HG02870 (cell line): ENCODE data around the gene LOXL3.

Experiments used
- ATAC-seq: cut with Tn5 transposase; IDR thresholded peaks from one replicate; pipeline ENCODE4 v1.9.1; 2021; ENCODE audit warnings: mild to moderate bottlenecking, moderate library complexity; ENCODE audit not compliant: unreplicated experiment

Gene LOXL3

GRCh38 chr2:74552914-74553811, 579 bp downstream of the LOXL3 start:
- ATAC-seq, result peak; percentile 13

DNA sequence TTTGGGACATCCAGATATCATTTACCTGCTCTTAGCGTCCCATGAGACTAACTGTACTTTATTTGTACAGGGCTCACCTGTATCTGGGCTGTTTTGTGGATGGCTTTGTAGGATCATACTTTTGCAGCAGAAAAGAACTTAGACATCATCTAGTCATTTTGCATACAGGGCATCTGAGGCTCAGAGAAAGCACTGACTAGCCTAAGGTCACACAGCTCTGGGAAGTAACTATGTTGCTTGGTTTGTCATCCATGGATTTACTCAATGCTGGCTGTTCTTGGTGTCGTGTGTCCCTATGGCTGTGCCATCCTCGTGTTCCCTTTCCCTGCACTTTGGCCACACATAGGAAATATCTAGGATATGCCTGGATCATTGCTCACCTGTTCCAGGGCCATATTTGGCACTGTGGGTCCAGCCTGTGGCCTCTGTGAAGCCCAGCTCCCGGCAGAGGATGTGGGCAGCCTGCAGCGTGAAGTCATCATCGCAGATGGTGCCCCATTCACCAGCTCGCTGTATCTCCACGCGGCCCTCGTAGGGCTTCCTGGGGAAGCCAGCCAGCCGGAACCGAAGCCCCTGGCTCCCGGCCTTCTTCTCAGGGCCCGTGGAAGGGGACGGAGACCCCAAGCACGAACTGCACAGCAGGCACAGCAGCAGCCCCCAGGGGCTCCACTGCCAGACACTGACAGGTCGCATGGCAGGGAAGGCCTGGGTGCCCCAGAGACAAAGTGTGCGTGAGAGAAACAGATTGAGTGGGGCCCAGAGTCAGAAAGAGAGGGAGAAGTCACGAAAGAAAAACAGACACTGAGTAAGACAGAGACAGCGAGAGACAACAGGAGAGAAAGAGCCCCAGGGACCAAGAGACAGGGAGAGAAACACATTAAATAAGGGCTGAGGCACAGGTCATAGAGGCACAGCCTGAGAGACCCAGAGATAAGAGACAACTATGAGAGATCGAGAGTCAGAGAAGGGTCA, 1.5 kb downstream of the LOXL3 start:
- peak; percentile 26 for ATAC-seq

GRCh38 chr2:74551530-74551929, 2.2 kb downstream of the LOXL3 start:
- no peak for ATAC-seq

DNA sequence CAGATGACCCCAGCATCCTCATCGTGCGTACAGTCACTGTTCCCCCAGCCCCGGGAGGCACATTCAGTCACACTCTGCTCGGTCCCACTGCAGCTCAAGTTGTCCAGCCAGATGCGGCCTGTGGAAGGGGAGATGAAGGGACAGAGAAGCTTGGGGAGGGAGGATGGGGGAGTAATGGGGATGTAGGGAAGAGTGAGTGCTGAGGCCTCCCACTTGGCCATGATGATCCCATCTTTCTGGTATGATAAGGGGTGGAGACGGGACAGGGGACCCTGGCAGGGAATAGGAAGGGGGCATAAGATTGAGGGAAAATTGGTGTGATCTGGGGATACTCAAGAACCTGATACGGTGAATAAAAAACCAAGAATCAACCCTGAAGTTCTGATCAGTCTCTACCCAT, 3.5 kb downstream of the LOXL3 start:
- ATAC-seq, result no peak

GRCh38 chr2:74548900-74549826, 4.6 kb downstream of the LOXL3 start:
- no peak for ATAC-seq

DNA sequence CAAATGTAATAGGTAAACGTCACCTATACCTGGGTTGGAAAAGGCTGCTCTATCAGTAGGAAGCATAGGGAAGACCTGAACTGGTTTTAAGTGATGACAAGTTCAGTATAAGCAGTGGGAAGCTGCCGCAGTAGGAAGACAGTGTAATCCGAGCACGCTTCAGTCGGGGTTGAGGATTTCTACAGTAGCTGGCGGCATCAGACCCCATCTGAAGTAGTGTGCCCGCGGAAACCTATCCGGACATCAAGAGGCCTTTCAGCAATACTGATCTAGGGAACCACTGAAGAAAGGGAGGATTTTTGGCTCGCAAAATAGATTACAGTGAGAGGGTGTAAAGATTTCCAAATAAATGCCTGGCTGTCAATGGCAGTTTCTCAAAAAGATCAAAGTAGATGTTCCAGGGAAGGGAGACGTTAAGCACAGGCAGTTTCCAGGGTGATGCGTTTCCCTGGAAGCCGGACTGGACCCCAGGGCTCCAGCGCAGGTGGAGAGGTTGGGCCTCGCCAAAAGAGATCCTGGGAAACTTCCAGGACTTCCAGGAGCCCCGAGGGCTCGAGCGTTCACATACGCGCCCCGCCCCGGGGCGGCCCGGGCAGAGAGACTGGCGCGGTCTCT, 5.3 kb downstream of the LOXL3 start:
- ATAC-seq, result no peak

DNA sequence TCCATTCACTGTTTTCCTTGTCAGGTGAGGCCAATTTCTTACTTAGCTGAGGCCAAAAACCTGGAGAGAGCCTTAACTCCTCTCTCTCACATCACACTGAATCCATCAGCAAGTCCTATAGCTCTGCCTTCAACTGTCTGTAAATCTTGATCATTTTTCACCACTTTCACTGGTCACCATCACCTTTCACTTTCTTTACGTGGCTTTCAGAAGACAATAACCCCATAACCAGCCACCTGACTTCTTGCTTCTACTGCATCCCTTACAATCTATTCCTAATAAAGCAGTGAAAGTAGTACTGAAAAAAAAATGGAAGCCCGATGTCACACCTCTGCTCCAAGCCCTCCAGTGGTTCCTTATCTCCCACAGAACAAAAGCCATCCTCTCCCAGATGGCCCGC, 7.7 kb downstream of the LOXL3 start:
- no peak for ATAC-seq

GRCh38 chr2:74544634-74545033, 9.1 kb downstream of the LOXL3 start:
- ATAC-seq, result no peak

GRCh38 chr2:74542978-74543377, 10.8 kb downstream of the LOXL3 start:
- no peak for ATAC-seq

- ATAC-seq, result no peak
Measured at GRCh38 chr2:74540291-74540690, 13.5 kb downstream of the LOXL3 start.

DNA sequence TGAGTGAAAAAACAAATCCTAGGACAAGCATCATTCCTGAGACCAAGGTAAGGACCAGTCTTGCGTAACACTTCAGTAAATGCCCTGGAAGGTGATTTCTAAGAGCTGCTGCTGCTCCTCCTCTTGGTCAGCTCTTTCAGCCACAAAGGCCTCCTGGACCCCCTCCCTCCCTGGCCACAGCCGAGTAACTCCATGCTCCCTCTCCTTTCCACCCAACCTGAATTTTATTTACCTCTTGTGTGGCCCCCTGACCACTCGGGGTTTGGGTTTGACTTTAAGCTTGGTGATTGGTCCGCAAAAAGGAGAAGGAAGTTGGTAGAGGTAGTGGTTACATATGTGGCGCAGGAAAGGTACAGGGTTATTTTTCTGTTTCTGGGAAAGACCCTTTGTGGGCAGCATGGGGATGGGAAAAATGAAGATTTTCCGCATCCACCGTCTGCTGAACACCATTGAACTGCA, 14.8 kb downstream of the LOXL3 start:
- ATAC-seq, result peak; percentile 53

DNA sequence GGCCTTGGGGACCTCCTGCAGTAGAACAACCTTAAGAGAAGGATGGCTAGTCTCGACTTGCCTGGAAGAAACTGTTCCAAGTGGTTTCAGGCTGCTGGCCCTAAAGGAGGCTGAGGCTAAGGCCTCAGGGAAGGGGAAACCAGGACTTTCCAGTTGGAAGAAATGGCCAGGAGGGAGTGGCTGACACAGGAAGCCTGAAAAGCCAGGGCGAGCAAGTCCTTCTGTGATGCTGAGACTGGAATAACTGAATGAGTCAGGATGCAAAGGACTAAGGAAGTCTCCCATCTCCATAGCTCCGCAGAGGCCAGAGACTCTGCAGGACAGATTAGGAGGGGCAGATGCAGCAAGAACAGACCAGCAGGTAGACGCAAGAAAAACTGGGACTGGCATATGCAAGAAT, 16.6 kb downstream of the LOXL3 start:
- ATAC-seq, result no peak

DNA sequence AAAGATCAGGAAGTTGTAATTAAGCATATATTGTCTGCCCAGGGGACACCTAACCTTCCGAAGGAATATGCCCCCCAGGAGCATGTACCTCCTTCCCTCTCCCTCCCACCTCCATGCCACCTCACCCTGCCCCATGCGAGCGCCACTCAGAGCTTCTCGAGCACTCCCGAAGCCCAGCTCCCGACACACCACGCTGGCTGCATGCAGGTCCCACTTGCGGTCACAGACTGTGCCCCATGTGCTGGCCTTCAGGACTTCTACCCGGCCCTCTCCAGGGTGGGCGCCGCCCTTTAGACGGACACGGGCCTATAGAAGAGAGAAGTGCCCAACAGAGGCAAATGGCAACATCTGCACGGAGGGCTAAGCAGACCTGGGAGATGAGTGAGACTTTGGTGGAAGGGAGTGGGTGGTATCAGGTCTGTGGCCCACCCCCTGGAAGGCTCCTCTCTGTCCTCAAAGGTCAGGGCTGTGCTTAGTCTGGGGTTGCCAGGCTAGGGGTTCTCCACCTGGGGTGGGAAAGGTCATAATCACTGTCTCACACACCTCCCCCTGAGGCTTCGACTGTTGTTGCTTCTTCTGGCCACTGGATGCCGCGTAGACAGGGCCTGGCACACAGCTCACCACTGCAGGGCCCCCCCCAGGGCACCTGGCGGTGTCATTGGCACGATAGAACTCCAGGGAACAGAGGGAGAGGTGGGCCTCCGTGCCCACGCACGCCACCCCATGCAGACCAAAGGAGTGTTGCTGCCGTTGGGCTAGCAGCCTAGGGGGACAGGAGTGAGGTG, 17.4 kb downstream of the LOXL3 start:
- no peak for ATAC-seq

GRCh38 chr2:74535440-74535965, 18.2 kb downstream of the LOXL3 start:
- ATAC-seq, result no peak

DNA sequence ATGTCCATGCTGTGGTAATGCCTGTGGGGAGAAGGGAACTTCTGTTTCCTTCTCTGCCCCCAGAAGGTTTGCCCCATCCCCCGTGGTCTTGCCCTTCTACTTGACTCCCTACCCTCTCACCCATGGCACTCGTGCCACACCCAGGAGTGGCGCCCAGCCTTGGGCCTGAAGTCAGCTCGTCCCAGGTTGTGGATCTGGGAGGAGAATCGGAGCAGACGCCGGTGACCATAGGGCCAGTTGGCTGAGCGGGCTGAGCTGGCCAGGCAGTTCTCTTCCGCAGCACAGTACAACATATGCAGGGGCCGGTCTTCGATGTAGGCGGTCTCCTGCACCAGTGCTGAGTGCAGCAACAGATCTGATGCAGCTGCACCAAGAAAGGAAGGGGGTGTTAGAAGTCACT, 19.3 kb downstream of the LOXL3 start:
- ATAC-seq, result no peak

DNA sequence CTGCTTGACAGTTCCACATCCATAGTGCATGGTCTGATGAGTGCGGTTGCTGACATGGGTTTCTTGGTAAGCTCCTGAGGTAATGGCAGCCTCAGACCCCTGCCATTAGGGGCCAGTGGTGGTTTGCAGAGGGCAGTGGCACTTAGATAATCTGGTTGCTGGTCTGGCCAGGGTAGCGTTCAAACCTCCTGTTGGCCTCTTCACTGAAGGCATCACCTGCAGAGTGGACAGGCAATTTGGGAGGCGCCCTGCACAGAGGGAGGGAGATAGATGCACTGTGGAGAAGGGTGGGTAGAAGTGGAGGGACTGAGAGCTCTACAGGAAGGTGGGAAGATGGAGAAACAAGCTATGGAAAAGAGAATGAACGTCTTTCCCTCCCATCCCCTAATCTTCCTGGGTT, 20.3 kb downstream of the LOXL3 start:
- no peak for ATAC-seq

- no peak for ATAC-seq
Measured at GRCh38 chr2:74532222-74532621, 21.5 kb downstream of the LOXL3 start.

DNA sequence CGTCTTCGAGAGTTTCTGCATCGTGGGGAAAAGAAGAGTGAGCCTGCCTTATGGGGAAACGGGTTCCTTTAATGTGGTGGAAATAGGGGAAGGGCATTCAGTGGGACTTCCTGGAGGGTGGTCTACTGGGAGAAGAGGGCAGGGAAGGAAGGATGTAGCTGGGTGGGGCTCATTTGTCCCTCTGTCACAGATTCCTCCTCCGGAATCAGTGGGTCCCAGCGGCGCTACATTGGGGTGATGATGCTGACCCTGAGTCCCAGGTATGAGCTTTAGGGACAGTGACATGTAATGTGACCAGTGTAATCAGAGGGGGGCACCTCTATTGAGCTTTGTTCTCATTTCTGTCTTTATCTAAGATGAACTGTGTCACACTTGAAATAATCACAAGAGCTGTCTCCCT, 22.1 kb downstream of the LOXL3 start:
- ATAC-seq, result no peak
